Trophoblast cell (in vitro differentiated cells and primary cell): Measurements from ENCODE around the gene CHML.
A peak's percentile ranks its signal among the peaks of the same experiment; 100 is the strongest.

Experiments
- DNase-seq, 2 donors: peaks; one replicate each; pipeline ENCODE4 v3.0.0-alpha.2; 2016
- H2AFZ ChIP-seq: 2 replicates; pipeline ENCODE4 v1.6.1; 2013; ENCODE audit warnings: low read length, moderate library complexity, mild to moderate bottlenecking; ENCODE audit not compliant: insufficient read depth, poor library complexity
- H2AK5ac ChIP-seq: 2 replicates; pipeline ENCODE4 v1.6.1; 2013; ENCODE audit warnings: mild to moderate bottlenecking, low read length
- H2BK120ac ChIP-seq: 2 replicates; pipeline ENCODE4 v1.6.1; 2013; ENCODE audit warnings: low read length, mild to moderate bottlenecking, moderate library complexity; ENCODE audit not compliant: insufficient read depth, poor library complexity
- H2BK12ac ChIP-seq: 2 replicates; pipeline ENCODE4 v1.6.1; 2013; ENCODE audit warnings: mild to moderate bottlenecking, low read length, moderate library complexity
- H2BK5ac ChIP-seq: 2 replicates; pipeline ENCODE4 v1.6.1; 2013; ENCODE audit warnings: low read length, low read depth, moderate library complexity, mild to moderate bottlenecking; ENCODE audit not compliant: poor library complexity
- H3K14ac ChIP-seq: 2 replicates; pipeline ENCODE4 v1.6.1; 2013; ENCODE audit warnings: mild to moderate bottlenecking, low read length
- H3K18ac ChIP-seq: 2 replicates; pipeline ENCODE4 v1.6.1; 2013; ENCODE audit warnings: mild to moderate bottlenecking, low read length
- H3K23ac ChIP-seq: 2 replicates; pipeline ENCODE4 v1.6.1; 2013; ENCODE audit warnings: low read length
- H3K27ac ChIP-seq: 2 replicates; pipeline ENCODE4 v1.5.1; 2013; ENCODE audit warnings: low read depth, mild to moderate bottlenecking, inconsistent platforms, low read length, moderate library complexity
- H3K27me3 ChIP-seq: 2 replicates; pipeline ENCODE4 v1.6.1; 2013; ENCODE audit warnings: inconsistent platforms, mild to moderate bottlenecking, low read length, moderate library complexity; ENCODE audit not compliant: insufficient read depth
- H3K36me3 ChIP-seq, 2 experiments: 1 replicate in 1 of 2; 2 replicates in 1 of 2; pipeline ENCODE4 v1.6.1; 2013; ENCODE audit warnings: low read length in 2 of 2, mild to moderate bottlenecking in 2 of 2, moderate library complexity in 1 of 2; ENCODE audit not compliant: insufficient read depth in 2 of 2, control insufficient read depth in 1 of 2
- H3K4ac ChIP-seq: 2 replicates; pipeline ENCODE4 v1.6.1; 2013; ENCODE audit warnings: low read depth, mild to moderate bottlenecking, low read length, moderate library complexity
- H3K4me1 ChIP-seq, 2 experiments: 1 replicate in 1 of 2; 2 replicates in 1 of 2; pipeline ENCODE4 v1.6.1; 2013; ENCODE audit warnings: low read length in 2 of 2, mild to moderate bottlenecking in 2 of 2, moderate library complexity in 1 of 2; ENCODE audit not compliant: insufficient read depth in 2 of 2, control insufficient read depth in 1 of 2
- H3K4me2 ChIP-seq: 2 replicates; pipeline ENCODE4 v1.6.1; 2013; ENCODE audit warnings: inconsistent platforms, mild to moderate bottlenecking, low read length, moderate library complexity
- H3K4me3 ChIP-seq: 2 replicates; pipeline ENCODE4 v1.5.1; 2013; ENCODE audit warnings: mild to moderate bottlenecking, low read depth, low read length, inconsistent platforms
- H3K79me1 ChIP-seq: one replicate; pipeline ENCODE4 v1.6.1; 2013; ENCODE audit warnings: low read length
- H3K79me2 ChIP-seq: 2 replicates; pipeline ENCODE4 v1.6.1; 2013; ENCODE audit warnings: low read length, mild to moderate bottlenecking; ENCODE audit not compliant: control insufficient read depth, insufficient read depth, poor library complexity
- H3K9ac ChIP-seq: 2 replicates; pipeline ENCODE4 v1.6.1; 2013; ENCODE audit warnings: mild to moderate bottlenecking, low read length
- H3K9me3 ChIP-seq: 2 replicates; pipeline ENCODE4 v1.6.1; 2013; ENCODE audit warnings: low read depth, mild to moderate bottlenecking, control low read depth, inconsistent platforms, low read length; ENCODE audit not compliant: insufficient read depth
- H4K12ac ChIP-seq: 2 replicates; pipeline ENCODE4 v1.6.1; 2013; ENCODE audit warnings: low read depth, mild to moderate bottlenecking, low read length, moderate library complexity
- H4K8ac ChIP-seq: 2 replicates; pipeline ENCODE4 v1.6.1; 2013; ENCODE audit warnings: low read depth, mild to moderate bottlenecking, low read length, moderate library complexity
- H4K91ac ChIP-seq: one replicate; pipeline ENCODE4 v1.6.1; 2013; ENCODE audit warnings: low read depth, mild to moderate bottlenecking, low read length, moderate library complexity
- WGBS: extraction: QIAGEN DNeasy Blood & Tissue Kit; methylation state at CpG from one replicate; pipeline ENCODE4 v1.1.7; 2013; ENCODE audit warnings: missing lambda C conversion rate; ENCODE audit not compliant: insufficient read length, insufficient coverage; ENCODE audit errors: extremely low coverage; 5-methylcytosine and 5-hydroxymethylcytosine counted together

CHML gene

GRCh38 chr1:241638909-241639622, 1.1 kb downstream of the CHML start:
- no CpG with 5 or more reads among the region's 11 CpGs for WGBS
- Histone ChIP-seq H2AFZ (peak overlapping the region; percentile 84), H3K4me2 (peak overlapping the region; percentile 88)

GRCh38 chr1:241638099-241638682, 2.0 kb downstream of the CHML start:
- DNase-seq = peak in 1 of 2 donors; percentile 24
- H3K36me3 ChIP-seq = peaks cover 0 to 5% of the 10 kb centered on the region in 2 experiments
- H3K27me3 ChIP-seq = no peaks in the 10 kb centered on the region
- H3K14ac ChIP-seq = no peak overlapping the region
- no peak overlapping the region for H3K9ac ChIP-seq
- H2AFZ ChIP-seq = no peak overlapping the region
- H3K9me3 ChIP-seq = peaks cover 3% of the 10 kb centered on the region
- no peak overlapping the region for H3K23ac ChIP-seq
- H2AK5ac ChIP-seq = no peak overlapping the region
- no peak overlapping the region for H2BK12ac ChIP-seq
- peak overlapping the region; percentile 66 for H3K4me2 ChIP-seq
- H3K27ac ChIP-seq = peak overlapping the region; percentile 51
- H3K4ac ChIP-seq = no peak overlapping the region
- H4K12ac ChIP-seq = no peak overlapping the region
- no peak overlapping the region for H3K18ac ChIP-seq
- H2BK120ac ChIP-seq = no peak overlapping the region
- no peak overlapping the region for H4K91ac ChIP-seq
- no CpG with 5 or more reads among the region's 5 CpGs for WGBS
- no peak overlapping the region for H2BK5ac ChIP-seq
- H3K79me2 ChIP-seq = peaks cover 9% of the 10 kb centered on the region
- no peak overlapping the region for H3K4me3 ChIP-seq
- peaks cover 2 to 15% of the 10 kb centered on the region in 2 experiments for H3K4me1 ChIP-seq
- peaks cover 10% of the 10 kb centered on the region for H3K79me1 ChIP-seq
- no peak overlapping the region for H4K8ac ChIP-seq

More at GRCh38 chr1:241638909-241639622, 1.1 kb downstream of the CHML start:
- H2BK5ac ChIP-seq = peak overlapping the region; percentile 20
- peak overlapping the region; percentile 85 for H3K4me3 ChIP-seq
- H2BK120ac ChIP-seq = no peak overlapping the region
- no peak overlapping the region for H3K23ac ChIP-seq
- H3K18ac ChIP-seq = peak overlapping the region; percentile 65
- peaks cover 0 to 5% of the 10 kb centered on the region in 2 experiments for H3K36me3 ChIP-seq
- H3K9ac ChIP-seq = peak overlapping the region; percentile 31
- H4K8ac ChIP-seq = peak overlapping the region; percentile 51
- H3K79me1 ChIP-seq = peaks cover 10% of the 10 kb centered on the region
- H3K14ac ChIP-seq = no peak overlapping the region
- no peak overlapping the region for H2BK12ac ChIP-seq
- H3K27ac ChIP-seq = no peak overlapping the region
- DNase-seq = peak in 1 of 2 donors; percentile 15
- peak overlapping the region; percentile 91 for H3K4ac ChIP-seq
- peaks cover 3% of the 10 kb centered on the region for H3K9me3 ChIP-seq
- H2AK5ac ChIP-seq = no peak overlapping the region
- peaks cover 2 to 14% of the 10 kb centered on the region in 2 experiments for H3K4me1 ChIP-seq
- no peaks in the 10 kb centered on the region for H3K27me3 ChIP-seq
- H4K12ac ChIP-seq = peak overlapping the region; percentile 46
- peak overlapping the region; percentile 56 for H4K91ac ChIP-seq
- H3K79me2 ChIP-seq = peaks cover 9% of the 10 kb centered on the region

- Histone ChIP-seq H3K4me2 (peak overlapping the region; percentile 66), H3K4me1 (peaks cover 2 to 15% of the 10 kb centered on the region in 2 experiments), H3K36me3 (peaks cover 0 to 5% of the 10 kb centered on the region in 2 experiments), H4K12ac (no peak overlapping the region), H3K9ac (no peak overlapping the region), H3K4ac (peak overlapping the region; percentile 2), H2BK120ac (no peak overlapping the region), H3K23ac (no peak overlapping the region), H3K4me3 (no peak overlapping the region), H3K18ac (no peak overlapping the region), H4K91ac (no peak overlapping the region), H3K27ac (peak overlapping the region; percentile 51), H2AFZ (no peak overlapping the region), H2BK12ac (no peak overlapping the region), H3K14ac (no peak overlapping the region), H2AK5ac (no peak overlapping the region), H4K8ac (peak overlapping the region; percentile 13), H3K9me3 (peaks cover 3% of the 10 kb centered on the region), H3K79me2 (peaks cover 9% of the 10 kb centered on the region), H3K79me1 (peaks cover 10% of the 10 kb centered on the region), H3K27me3 (no peaks in the 10 kb centered on the region), H2BK5ac (peak overlapping the region; percentile 56)
- WGBS = no CpG with 5 or more reads among the region's 4 CpGs
- DNase-seq = peak; percentile 54 to 81
These were observed 2.6 kb downstream of the CHML start for GRCh38 chr1:241637604-241638003.

GRCh38 chr1:241637046-241637590, 3.1 kb downstream of the CHML start:
- Histone ChIP-seq H3K27ac (peak overlapping the region; percentile 51), H3K9me3 (peaks cover 3% of the 10 kb centered on the region), H3K4ac (no peak overlapping the region), H2BK5ac (peak overlapping the region; percentile 56), H3K4me3 (no peak overlapping the region), H3K36me3 (peaks cover 0 to 5% of the 10 kb centered on the region in 2 experiments), H2AFZ (no peak overlapping the region), H2BK120ac (no peak overlapping the region), H3K4me1 (peaks cover 2 to 15% of the 10 kb centered on the region in 2 experiments), H3K14ac (no peak overlapping the region), H2AK5ac (no peak overlapping the region), H4K8ac (peak overlapping the region; percentile 13), H3K79me2 (peaks cover 9% of the 10 kb centered on the region), H3K4me2 (peak overlapping the region; percentile 66), H3K79me1 (peaks cover 10% of the 10 kb centered on the region), H3K23ac (no peak overlapping the region), H2BK12ac (no peak overlapping the region), H3K9ac (no peak overlapping the region), H3K27me3 (no peaks in the 10 kb centered on the region), H4K12ac (no peak overlapping the region), H4K91ac (no peak overlapping the region), H3K18ac (no peak overlapping the region)
- peak; percentile 39 to 80 for DNase-seq
